GM12878 (cell line): Measurements from ENCODE around the gene FAM193A. TPM values are rescaled to one million over a fixed set of nuclear protein-coding genes. Genes with fewer than 3 reads are reported as not detected.

Experiments
- ATAC-seq: fragments of 200-7000 bp; cut with Tn5 transposase; 3 replicates; pipeline ENCODE4 v1.9.1; 2020; ENCODE audit warnings: mild to moderate bottlenecking, moderate library complexity
- BruUV-seq: library from RNA; stranded (reverse); fragments of 400-500 nt; replicated peaks from 2 replicates; lab custom pipeline; 2021; lab: Mats Ljungman, UMichigan
- CTCF ChIA-PET: fragments of 300-600 bp; sonication (Branson Sonifier 250); formaldehyde crosslinking; extraction: SDS; loops from one replicate; lab custom pipeline; 2021; ENCODE audit warnings: inconsistent platforms; lab: Yijun Ruan, JAX
- POLR2A ChIA-PET: fragments of 350-600 bp; formaldehyde crosslinking; extraction: SDS; loops from one replicate; lab custom pipeline; 2021; ENCODE audit warnings: inconsistent platforms; lab: Charles Lee
- RAD21 ChIA-PET: fragments of 300-600 bp; sonication (Branson Sonifier 250); formaldehyde crosslinking; loops from one replicate; lab custom pipeline; 2023; ENCODE audit warnings: antibody characterized with exemption; ENCODE audit not compliant: unreplicated experiment; lab: Charles Lee
- SMC1A ChIA-PET: fragments of 300-600 bp; sonication (Branson Sonifier 250); formaldehyde crosslinking; loops from one replicate; lab custom pipeline; 2023; ENCODE audit not compliant: unreplicated experiment, uncharacterized antibody; lab: Charles Lee
- DNase-seq: peaks from one replicate; pipeline ENCODE4 v3.0.0-alpha.2; 2011; ENCODE audit warnings: low read depth, low spot score
- FAIRE-seq: peaks from 3 replicates; lab custom pipeline; 2011; peaks lifted over from hg19 to GRCh38; lab: Jason Lieb, UNC
- H2AFZ ChIP-seq: 2 replicates; pipeline ENCODE4 v1.6.0; 2011; ENCODE audit warnings: low read depth, low read length, control low read depth; ENCODE audit not compliant: control insufficient read depth
- H3K27ac ChIP-seq: 2 replicates; pipeline ENCODE4 v1.5.1; 2011; ENCODE audit warnings: control low read depth; ENCODE audit not compliant: control insufficient read depth, insufficient read depth
- H3K27me3 ChIP-seq, 2 experiments: replicated peaks in 1 of 2; 2 replicates each; pipeline versions ENCODE4 v1.6.0 to v1.6.1; 2011; ENCODE audit warnings: low read length in 1 of 2; ENCODE audit not compliant: control insufficient read depth in 2 of 2, insufficient read depth in 2 of 2
- H3K36me3 ChIP-seq, 2 experiments: 2 replicates each; pipeline ENCODE4 v1.5.1; 2011; ENCODE audit warnings: low read length in 1 of 2; ENCODE audit not compliant: control insufficient read depth in 2 of 2, insufficient read depth in 2 of 2
- H3K4me1 ChIP-seq: 2 replicates; pipeline ENCODE4 v1.6.1; 2011; ENCODE audit warnings: mild to moderate bottlenecking, low read length, moderate library complexity, mixed read lengths; ENCODE audit not compliant: control insufficient read depth, insufficient read depth
- H3K4me2 ChIP-seq: 2 replicates; pipeline ENCODE4 v1.6.0; 2011; ENCODE audit warnings: control low read depth; ENCODE audit not compliant: control insufficient read depth, insufficient read depth
- H3K4me3 ChIP-seq: fragments of 200-600 bp; sonication (generic); 2 replicates; pipeline ENCODE4 v1.5.1; 2016
- H3K79me2 ChIP-seq: 2 replicates; pipeline ENCODE4 v1.6.0; 2011; ENCODE audit warnings: low read length; ENCODE audit not compliant: control insufficient read depth, insufficient read depth
- H3K9ac ChIP-seq: 2 replicates; pipeline ENCODE4 v1.8.0; 2011; ENCODE audit warnings: low read length, control low read depth, mixed read lengths; ENCODE audit not compliant: control insufficient read depth, insufficient read depth
- H3K9me3 ChIP-seq: replicated peaks from 3 replicates; pipeline ENCODE4 v1.5.1; 2011; ENCODE audit warnings: mild to moderate bottlenecking, low read length; ENCODE audit not compliant: control insufficient read depth, insufficient read depth
- H4K20me1 ChIP-seq: 2 replicates; pipeline ENCODE4 v1.6.0; 2011; ENCODE audit not compliant: control insufficient read depth, insufficient read depth
- BHLHE40 ChIP-seq, 2 experiments: fragments of 450-650 bp in 1 of 2; IDR thresholded peaks; 2 replicates each; pipeline ENCODE4 v1.6.1; 2011 to 2017; ENCODE audit warnings: low read depth in 2 of 2, borderline replicate concordance in 1 of 2, improper control_type of control experiment in 1 of 2, low read length in 1 of 2, mild to moderate bottlenecking in 1 of 2
- CBX3 ChIP-seq: fragments of 200-600 bp; sonication (generic); IDR thresholded peaks from 2 replicates; pipeline ENCODE4 v1.6.1; 2016; ENCODE audit warnings: low read depth, borderline replicate concordance
- E2F8 ChIP-seq: fragments of 450-650 bp; IDR thresholded peaks from 2 replicates; pipeline ENCODE4 v1.6.1; 2018; ENCODE audit warnings: mild to moderate bottlenecking, low read depth, moderate library complexity; ENCODE audit not compliant: partially characterized antibody
- FOXK2 ChIP-seq: fragments of 450-650 bp; IDR thresholded peaks from 2 replicates; pipeline ENCODE4 v1.6.1; 2017; ENCODE audit warnings: mild to moderate bottlenecking, moderate library complexity
- HDAC2 ChIP-seq: fragments of 200-600 bp; sonication (generic); IDR thresholded peaks from 2 replicates; pipeline ENCODE4 v1.6.1; 2017
- HDGF ChIP-seq: fragments of 450-650 bp; IDR thresholded peaks from 2 replicates; pipeline ENCODE4 v1.6.1; 2016; ENCODE audit warnings: antibody characterized with exemption
- RAD21 ChIP-seq: IDR thresholded peaks from 2 replicates; pipeline ENCODE4 v1.6.1; 2011; ENCODE audit warnings: mild to moderate bottlenecking, low read depth, low read length, moderate library complexity; ENCODE audit not compliant: insufficient read depth
- SUZ12 ChIP-seq: fragments of 200-600 bp; sonication (generic); IDR thresholded peaks from one replicate; pipeline ENCODE4 v1.6.1; 2018; ENCODE audit warnings: antibody characterized with exemption, mild to moderate bottlenecking; ENCODE audit not compliant: unreplicated experiment
- WRNIP1 ChIP-seq: IDR thresholded peaks from 2 replicates; pipeline ENCODE4 v1.6.1; 2011; ENCODE audit warnings: low read depth, low read length, improper control_type of control experiment, borderline replicate concordance
- ZNF622 ChIP-seq: fragments of 450-650 bp; IDR thresholded peaks from 2 replicates; pipeline ENCODE4 v1.6.1; 2017; ENCODE audit warnings: mild to moderate bottlenecking, inconsistent platforms
- WGBS: methylation state at CpG from one replicate; pipeline ENCODE4 v1.1.6; 2016; ENCODE audit warnings: low lambda C conversion rate; ENCODE audit not compliant: insufficient replicate concordance, insufficient coverage; ENCODE audit errors: missing lambda C conversion rate; 5-methylcytosine and 5-hydroxymethylcytosine counted together
- in situ Hi-C: fragments of 300-500 bp; cut with MboI; formaldehyde crosslinking; loops from 9 replicates; pipeline ENCODE4 v1.14.3; 2018; ENCODE audit warnings: mixed read lengths
- intact Hi-C: fragments of 100-400 bp; cut with micrococcal nuclease; formaldehyde crosslinking; loops from one replicate; pipeline ENCODE4 v1.14.2; 2022; ENCODE audit not compliant: unreplicated experiment
- polyA plus RNA-seq, 11 experiments: library from polyadenylated mRNA; depleted of rRNA in 4 of 11; unstranded in 6 of 11; stranded (reverse) in 5 of 11; fragments of >200 nt; fragmentation: Nextera tagmentation in 4 of 11; fragmentation: Illumina TruSeq in 1 of 11; extraction: Ambion mirVana in 4 of 11; extraction: Trizol in 1 of 11; gene quantifications; 1 replicate in 1 of 11; 2 replicates in 10 of 11; pipeline versions ENCODE4 v1.2.1 to v1.2.3, GENCODE V29; 2011 to 2016; ENCODE audit warnings: inconsistent platforms in 2 of 11, missing spikeins in 2 of 11, low read depth in 1 of 11
- total RNA-seq, 4 experiments: library from RNA; depleted of rRNA in 3 of 4; stranded (reverse); fragments of >200 nt in 3 of 4; fragmentation: Illumina TruSeq in 1 of 4; extraction: Trizol in 1 of 4; gene quantifications; 2 replicates each; pipeline versions ENCODE4 v1.2.1 to v1.2.3, GENCODE V29; 2013 to 2021
- TF ChIP-seq, protein P1 (sequence below): IDR thresholded peaks from 2 replicates; pipeline ENCODE4 v1.6.1; 2011; ENCODE audit warnings: low read depth, low read length, improper control_type of control experiment, borderline replicate concordance

FAM193A gene
- total and polyA plus RNA-seq, 10 of the 15 experiments (the other 5 are each of a cell fraction or from before 2014, with no cell fraction given) = 0.52 to 23.3 (median 7.4) TPM

GRCh38 chr4:2754848-2755819, 218.7 kb downstream of the FAM193A start:
- Histone ChIP-seq H3K36me3 (peaks cover 0 to 4% of the 10 kb centered on the region in 2 experiments; a peak in 2 of 4 replicates), H3K27ac (peak overlapping the region; percentile 72), H4K20me1 (peaks cover 6% of the 10 kb centered on the region; the same call in 1 of the 2 replicates), H3K4me1 (peaks cover 3% of the 10 kb centered on the region), H3K9me3 (no peaks in the 10 kb centered on the region)
- 2% methylated on average over 19 of the region's 23 CpGs for WGBS
- RAD21 ChIA-PET = interaction anchor here (0.6 to 2.5 kb wide), 2 partner anchors 8 to 33 kb away, joined by 3 to 12 read pairs; no protein-coding TSS in a partner anchor
- no TSS peak for BruUV-seq
- SMC1A ChIA-PET = interaction anchor here (1.3 to 2.0 kb wide), 3 partner anchors 8 to 59 kb away, joined by 4 to 8 read pairs (median 5); no protein-coding TSS in a partner anchor
- CTCF ChIA-PET = interaction anchor here (0.6 to 1.9 kb wide), 5 partner anchors 8 to 199 kb away, joined by 3 to 5 read pairs (median 4); no protein-coding TSS in a partner anchor
- POLR2A ChIA-PET = interaction anchor here (1.1 to 2.5 kb wide), 3 partner anchors 9 to 65 kb away, joined by 3 to 18 read pairs (median 4); no protein-coding TSS in a partner anchor
- TF ChIP-seq ZNF622 (no peak), SUZ12 (no peak), HDGF (peak; percentile 62), WRNIP1 (0 out of 2 replicates have a peak, but pooled peaks have one; percentile 64), BHLHE40 (IDR thresholded peaks at IDR 0.05; ENCODE audit: borderline replicate concordance in 1 of 2, low read depth in 2 of 2, low read length in 1 of 2) (peak; percentile 9 to 71; a peak in 2 of 4 replicates), RAD21 (no peak), CBX3 (no peak), E2F8 (no peak), FOXK2 (no peak), HDAC2 (no peak)
- TF ChIP-seq, protein P1, sequence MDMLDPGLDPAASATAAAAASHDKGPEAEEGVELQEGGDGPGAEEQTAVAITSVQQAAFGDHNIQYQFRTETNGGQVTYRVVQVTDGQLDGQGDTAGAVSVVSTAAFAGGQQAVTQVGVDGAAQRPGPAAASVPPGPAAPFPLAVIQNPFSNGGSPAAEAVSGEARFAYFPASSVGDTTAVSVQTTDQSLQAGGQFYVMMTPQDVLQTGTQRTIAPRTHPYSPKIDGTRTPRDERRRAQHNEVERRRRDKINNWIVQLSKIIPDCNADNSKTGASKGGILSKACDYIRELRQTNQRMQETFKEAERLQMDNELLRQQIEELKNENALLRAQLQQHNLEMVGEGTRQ = no peak
- TF ChIP-seq, all 136 proteins: peak for 3
- ATAC-seq (no peak), DNase-seq (no peak), FAIRE-seq (no peak)
- intact Hi-C loops = no loop called here
- peak overlapping the region; percentile 85 for H3K4me3 ChIP-seq
- H3K4me2 ChIP-seq = peak overlapping the region; percentile 83
- in situ Hi-C loops = loop anchor here (25.0 kb wide), 1 partner anchor 182 kb away; no protein-coding TSS in a partner anchor
- H3K27me3 ChIP-seq = no peaks in the 10 kb centered on the region
- peak overlapping the region; percentile 77 for H3K9ac ChIP-seq
- peaks cover 39% of the 10 kb centered on the region for H3K79me2 ChIP-seq
- H2AFZ ChIP-seq = peak overlapping the region; percentile 91; the same call in 1 of the 2 replicates
